ENCODE results near the gene HES1.

The HES1 gene

DNA sequence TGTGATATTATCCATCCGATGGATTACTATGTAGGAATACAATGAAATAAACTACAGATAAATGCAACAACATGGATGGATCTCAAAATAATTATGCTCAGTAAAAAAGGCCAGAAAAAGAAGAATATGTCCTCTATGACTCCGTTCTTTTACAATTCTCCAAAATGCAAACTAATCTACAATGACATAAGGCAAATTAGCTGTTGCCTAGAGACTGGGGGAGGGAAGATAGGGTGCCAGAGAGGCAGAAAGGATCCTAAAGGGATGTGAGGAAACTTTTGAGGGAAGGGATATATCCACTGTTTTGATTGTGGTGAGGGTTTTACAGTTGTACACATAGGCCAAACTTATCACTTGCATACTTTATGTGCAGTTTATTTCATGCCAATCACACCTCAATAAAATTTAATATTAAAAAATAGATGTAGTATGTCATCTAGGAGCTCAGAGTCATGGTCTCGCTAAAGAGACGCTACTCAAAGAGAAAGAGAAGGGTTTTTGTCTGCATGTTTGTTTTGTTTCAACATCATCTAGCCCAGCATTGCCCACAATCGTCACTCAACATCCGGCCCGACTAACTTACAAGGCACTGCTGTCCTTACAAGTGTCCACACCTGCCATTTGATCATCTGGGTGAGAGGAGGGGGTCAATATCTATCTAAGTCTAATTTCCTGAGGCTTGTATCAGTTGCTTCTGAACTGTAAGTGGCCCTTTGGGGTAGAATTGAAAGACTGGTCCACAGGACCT, 29.5 kb downstream of the HES1 start:
- in situ Hi-C loops (cut with MboI; ENCODE audit: low sequenced_read_pairs): no loop called here

- in situ Hi-C loops (cut with MboI; ENCODE audit: low sequenced_read_pairs): no loop called here
Measured at GRCh38 chr3:194166682-194167479, 30.9 kb downstream of the HES1 start.

GRCh38 chr3:194167480-194168282, 31.7 kb downstream of the HES1 start:
- in situ Hi-C loops (cut with MboI; ENCODE audit: low sequenced_read_pairs): no loop called here

DNA sequence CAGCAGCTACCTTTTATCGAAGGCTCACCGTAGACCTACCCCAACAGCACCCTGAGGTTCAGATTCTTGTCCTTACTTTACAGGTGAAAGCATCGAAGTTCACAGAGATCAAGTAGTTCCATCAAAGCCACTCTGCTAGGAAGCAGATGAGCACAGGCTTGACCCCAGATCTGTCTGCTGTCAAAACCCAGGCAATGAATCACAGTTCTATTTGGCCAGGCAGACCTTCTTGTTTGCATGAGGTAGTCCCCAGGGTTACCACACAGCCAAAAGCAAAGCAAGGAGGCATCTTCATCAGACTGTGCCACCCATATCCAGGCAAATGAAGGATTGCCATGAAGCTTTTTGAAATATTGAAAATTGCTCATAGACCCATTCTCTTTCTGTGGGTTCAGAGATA, 33.0 kb downstream of the HES1 start:
- in situ Hi-C loops (cut with MboI; ENCODE audit: low sequenced_read_pairs): no loop called here

DNA sequence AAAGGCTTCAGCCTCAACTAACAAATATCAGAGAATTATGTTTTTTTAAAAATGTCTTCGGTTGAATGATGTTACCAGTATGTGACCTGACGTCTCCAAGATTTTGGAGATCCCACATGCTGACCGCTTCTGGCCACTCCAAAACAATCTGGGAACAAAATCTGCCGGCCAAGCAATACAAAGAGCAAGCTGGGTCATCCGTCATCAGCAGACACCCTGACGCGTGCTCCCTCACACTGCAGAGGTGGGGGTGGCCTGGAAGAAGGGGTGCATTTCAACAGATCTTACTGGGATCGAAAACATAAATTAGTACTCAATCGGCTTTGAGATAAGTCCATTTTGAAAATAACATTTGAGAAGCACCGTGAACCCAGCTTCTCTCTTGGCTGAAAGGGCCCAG, 33.6 kb downstream of the HES1 start:
- in situ Hi-C loops (cut with MboI; ENCODE audit: low sequenced_read_pairs): no loop called here

- in situ Hi-C loops (cut with MboI; ENCODE audit: low sequenced_read_pairs): no loop called here
Measured at GRCh38 chr3:194170793-194171192, 34.8 kb downstream of the HES1 start.

DNA sequence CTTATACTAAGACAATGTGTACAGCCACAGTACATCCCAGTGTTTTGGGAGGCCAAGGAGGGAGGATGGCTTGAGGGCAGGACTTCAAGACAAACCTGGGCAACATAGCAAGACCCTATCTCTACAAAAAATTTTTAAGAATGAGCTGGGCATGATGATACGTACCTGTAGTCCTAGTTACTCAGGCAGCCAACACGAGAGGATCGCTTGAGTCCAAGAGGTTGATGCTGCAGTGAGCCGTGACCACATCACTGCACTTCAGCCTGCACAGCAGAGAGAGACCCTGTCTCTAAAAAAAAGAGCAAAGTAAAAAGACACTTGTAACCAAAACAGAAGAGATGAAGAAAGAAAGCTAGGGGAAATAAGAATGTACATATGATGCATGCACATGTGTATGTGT, 38.5 kb downstream of the HES1 start:
- in situ Hi-C loops (cut with MboI; ENCODE audit: low sequenced_read_pairs): no loop called here

GRCh38 chr3:194174980-194175379, 39.0 kb downstream of the HES1 start:
- in situ Hi-C loops (cut with MboI; ENCODE audit: low sequenced_read_pairs): no loop called here

- in situ Hi-C loops (cut with MboI; ENCODE audit: low sequenced_read_pairs): no loop called here
Measured at GRCh38 chr3:194176274-194176991, 40.5 kb downstream of the HES1 start.

- in situ Hi-C loops (cut with MboI; ENCODE audit: low sequenced_read_pairs): no loop called here
Measured at GRCh38 chr3:194177141-194177540, 41.2 kb downstream of the HES1 start.

- in situ Hi-C loops (cut with MboI; ENCODE audit: low sequenced_read_pairs): no loop called here
Measured at GRCh38 chr3:194178128-194178527, 42.2 kb downstream of the HES1 start.

- in situ Hi-C loops (cut with MboI; ENCODE audit: low sequenced_read_pairs): no loop called here
Measured at GRCh38 chr3:194178669-194179068, 42.7 kb downstream of the HES1 start.

DNA sequence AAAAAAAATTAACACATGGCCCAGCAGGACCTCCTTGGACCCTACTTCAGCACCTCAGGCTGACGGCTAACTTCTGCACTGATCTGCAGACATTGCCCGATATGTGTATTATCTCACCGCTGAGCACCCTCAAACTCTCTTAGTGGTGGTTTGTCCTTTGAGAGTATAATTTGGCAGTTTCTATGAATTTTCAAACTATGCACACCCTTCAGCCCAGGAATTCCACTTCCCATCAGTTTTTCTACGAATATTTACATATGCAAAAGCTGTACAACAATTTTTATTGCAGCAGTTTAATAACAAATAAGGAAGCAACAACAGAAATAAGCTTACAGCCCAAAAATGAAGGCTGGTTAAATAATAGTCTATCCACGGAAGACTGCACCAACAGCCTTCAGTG, 44.6 kb downstream of the HES1 start:
- in situ Hi-C loops (cut with MboI; ENCODE audit: low sequenced_read_pairs): no loop called here

DNA sequence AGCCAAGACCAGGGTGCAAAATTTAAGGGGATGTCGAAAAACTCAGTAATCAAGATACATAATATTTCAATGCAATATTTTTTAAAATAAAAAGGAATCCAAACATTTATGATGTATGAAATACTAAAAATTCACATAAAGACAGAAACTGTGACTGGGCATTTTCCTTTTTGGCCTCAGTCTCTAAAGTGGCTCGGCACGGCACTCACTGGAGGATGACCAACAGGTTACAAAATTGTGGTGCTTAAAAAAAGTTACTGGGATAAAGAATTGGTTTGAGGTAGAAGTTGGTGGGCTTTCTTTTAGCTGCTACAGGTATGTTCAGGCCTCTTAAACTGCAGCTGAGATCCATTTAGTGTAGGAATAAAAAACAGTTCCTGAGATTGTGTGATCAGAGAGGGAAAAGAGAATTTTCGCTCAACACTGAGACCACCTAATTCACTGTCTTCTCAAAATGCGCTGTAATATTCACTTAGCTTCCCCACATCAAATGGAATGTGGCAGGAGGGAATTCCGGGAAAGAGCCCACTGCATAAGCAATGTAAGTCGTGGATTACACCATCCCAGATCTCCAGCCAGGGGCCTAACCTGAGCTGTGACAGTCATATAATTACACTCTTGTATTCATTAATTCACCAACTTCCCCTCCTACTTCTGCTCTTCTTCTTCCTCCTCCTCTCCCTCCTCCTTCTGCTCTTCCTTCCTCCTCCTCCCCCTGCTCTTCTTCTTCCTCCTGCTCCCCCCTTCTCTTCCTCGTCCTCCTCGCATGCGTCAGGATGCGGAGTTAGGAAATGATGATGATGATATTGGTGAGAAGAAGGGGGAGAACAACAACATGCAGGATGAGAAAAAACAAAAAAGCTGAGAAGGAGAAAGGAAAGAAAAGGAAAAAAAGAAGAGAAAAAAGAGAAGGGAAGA, 45.9 kb downstream of the HES1 start:
- in situ Hi-C loops (cut with MboI; ENCODE audit: low sequenced_read_pairs): no loop called here

DNA sequence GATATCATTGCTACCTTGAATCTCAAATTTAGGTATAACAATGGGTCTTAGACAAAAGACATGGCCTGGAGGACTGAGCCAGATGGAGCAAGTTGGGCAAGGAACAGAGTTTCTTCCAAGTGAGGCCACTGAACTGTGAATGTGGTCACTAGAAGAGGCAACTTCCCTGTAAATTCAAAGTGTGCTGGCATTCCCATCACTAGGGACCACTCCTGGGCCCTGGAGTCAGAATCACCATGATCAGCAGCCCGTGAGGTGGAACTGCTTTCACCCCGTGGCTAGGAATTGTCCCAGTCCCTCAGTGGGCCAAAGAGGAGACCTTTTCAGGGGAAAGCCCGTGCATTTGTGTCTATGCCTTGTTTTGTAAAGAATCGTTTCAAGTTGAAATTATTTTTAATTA, 47.3 kb downstream of the HES1 start:
- in situ Hi-C loops (cut with MboI; ENCODE audit: low sequenced_read_pairs): no loop called here

GRCh38 chr3:194184265-194184751, 48.4 kb downstream of the HES1 start:
- in situ Hi-C loops (cut with MboI; ENCODE audit: low sequenced_read_pairs): no loop called here

DNA sequence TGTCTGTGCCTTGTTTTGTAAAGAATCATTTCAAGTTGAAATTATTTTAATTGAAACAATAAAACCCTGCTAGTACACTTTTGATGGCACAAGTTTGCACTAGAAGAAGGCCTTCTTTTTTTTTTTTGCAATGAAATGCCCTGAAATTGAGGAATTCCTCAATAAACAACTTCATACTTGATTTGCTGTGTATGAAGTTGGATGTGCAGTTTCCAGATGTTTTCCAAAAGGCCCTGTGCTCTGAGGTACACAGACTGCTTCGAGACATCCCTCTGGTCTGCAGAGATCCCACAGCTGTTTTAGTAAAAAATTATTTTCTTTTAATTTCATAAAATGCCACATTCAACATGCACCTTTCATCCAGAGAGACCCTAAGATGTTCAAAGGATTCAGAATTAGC, 48.9 kb downstream of the HES1 start:
- in situ Hi-C loops (cut with MboI; ENCODE audit: low sequenced_read_pairs): no loop called here

DNA sequence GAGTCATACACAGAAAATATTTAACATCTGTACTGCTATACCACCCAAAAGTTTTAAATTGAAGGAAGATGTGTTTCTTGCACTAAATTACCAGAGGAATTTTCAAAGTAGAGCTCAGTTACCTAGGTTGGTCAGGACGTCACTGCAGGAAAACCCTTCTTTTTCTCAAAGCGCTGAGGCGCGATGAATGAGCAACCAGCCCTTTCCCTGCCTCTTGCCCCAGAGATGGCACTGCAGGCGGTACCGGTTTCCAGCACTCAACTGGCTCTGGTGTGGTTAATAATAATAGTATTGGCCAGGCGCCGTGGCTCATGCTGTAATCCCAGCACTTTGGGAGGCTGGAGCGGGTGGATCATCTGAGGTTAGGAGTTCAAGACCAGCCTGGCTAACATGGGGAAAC, 49.3 kb downstream of the HES1 start:
- in situ Hi-C loops (cut with MboI; ENCODE audit: low sequenced_read_pairs): no loop called here

DNA sequence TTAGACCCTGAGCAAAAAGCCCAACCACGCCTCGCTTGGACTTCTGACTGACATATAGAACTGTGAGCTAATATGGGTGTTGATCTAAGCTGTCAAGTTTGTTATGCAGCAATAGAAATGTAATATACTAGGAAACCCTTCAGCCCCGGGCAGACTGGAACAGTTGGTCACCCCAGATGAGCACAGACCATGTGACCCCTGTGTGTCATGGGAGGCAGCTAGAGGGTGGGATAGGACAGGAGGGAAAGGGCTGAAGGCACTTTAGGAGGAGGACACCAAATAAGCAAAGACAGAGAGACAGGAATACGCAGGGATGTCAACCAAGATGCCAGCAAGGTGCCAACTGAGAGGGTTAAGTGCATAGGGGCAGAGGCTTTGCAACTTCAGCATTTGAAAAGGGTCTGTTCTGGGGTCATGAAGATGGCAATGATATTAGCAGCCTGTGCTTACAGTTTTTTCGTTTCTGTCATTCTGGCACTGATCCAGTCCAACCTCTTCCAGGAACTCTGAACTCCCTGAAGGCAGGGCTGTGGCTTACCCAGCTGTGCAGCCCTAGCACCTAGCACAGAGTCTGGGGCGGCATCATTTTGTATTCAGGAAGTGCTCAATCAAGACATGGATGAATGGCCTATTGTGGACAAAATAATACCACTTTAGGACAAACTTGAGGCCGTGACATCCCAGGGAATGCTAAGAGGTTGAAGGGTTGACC, 51.4 kb downstream of the HES1 start:
- in situ Hi-C loops (cut with MboI; ENCODE audit: low sequenced_read_pairs): no loop called here

Data from hTERT RPE-1 (cell line).